22Rv1 (cell line): ENCODE measurements around the gene ALAS1.

Experiments used
- CTCF ChIP-seq: fragments of 450-650 bp; IDR thresholded peaks from 2 replicates; pipeline ENCODE4 v1.5.1; 2017; ENCODE audit warnings: mild to moderate bottlenecking
- ZFX ChIP-seq: fragments of 450-650 bp; IDR thresholded peaks from 2 replicates; pipeline ENCODE4 v1.6.1; 2017; ENCODE audit warnings: antibody characterized with exemption, borderline replicate concordance

- TF ChIP-seq CTCF (no peak), ZFX (no peak)
Measured at GRCh38 chr3:52254608-52255007, 56.6 kb downstream of the ALAS1 start.
